Progenitor cell of endocrine pancreas (in vitro differentiated cells): ENCODE data around the gene ROMO1. TPM values are rescaled to one million over a fixed set of nuclear protein-coding genes. Genes with fewer than 3 reads are reported as not detected.
"Not testable (repeated sequence)": the region's sequence is repeated elsewhere in the genome, so short reads cannot be mapped to it uniquely, and the experiment has no call there.

ENCODE experiments used
- DNase-seq: peaks from one replicate; pipeline ENCODE4 v3.0.0; 2021; ENCODE audit warnings: low spot score; ENCODE audit not compliant: unreplicated experiment
- H3K27ac Mint-ChIP-seq: 2 replicates; pipeline ENCODE4 v1.8.0; 2021; ENCODE audit warnings: mild to moderate bottlenecking, moderate library complexity, mixed read lengths
- H3K27me3 Mint-ChIP-seq: 2 replicates; pipeline ENCODE4 v1.8.0; 2021; ENCODE audit warnings: mixed read lengths
- H3K36me3 Mint-ChIP-seq: 2 replicates; pipeline ENCODE4 v1.8.0; 2022; ENCODE audit warnings: mixed read lengths; ENCODE audit not compliant: insufficient read depth
- H3K4me1 Mint-ChIP-seq: 2 replicates; pipeline ENCODE4 v1.8.0; 2021; ENCODE audit warnings: low read depth, mixed read lengths
- H3K4me3 Mint-ChIP-seq: 2 replicates; pipeline ENCODE4 v1.8.0; 2021; ENCODE audit warnings: low read depth, mild to moderate bottlenecking, moderate library complexity, mixed read lengths
- H3K9me3 Mint-ChIP-seq: 2 replicates; pipeline ENCODE4 v1.8.0; 2021; ENCODE audit warnings: low read depth, mixed read lengths
- CTCF ChIP-seq: fragments of 200-600 bp; sonication (generic); IDR thresholded peaks from one replicate; pipeline ENCODE4 v1.5.0; 2021; ENCODE audit warnings: antibody characterized with exemption, mild to moderate bottlenecking; ENCODE audit not compliant: unreplicated experiment
- total RNA-seq: library from RNA; stranded (reverse); gene quantifications from 2 replicates; pipeline ENCODE4 v1.2.1, GENCODE V29; 2021

The ROMO1 gene
- total RNA-seq, 1 donor from 2014 or later = 129 TPM

- Mint-ChIP-seq H3K4me3 (peak within 1 kb of the TSS; percentile 91), H3K4me1 (peaks cover 30% of the 10 kb centered on the region), H3K36me3 (peaks cover 25% of the 10 kb centered on the region), H3K9me3 (no peaks in the 10 kb centered on the region), H3K27me3 (no peaks in the 10 kb centered on the region), H3K27ac (peak within 1 kb of the TSS; percentile 100)
- DNase-seq = peak; percentile 99
- TF ChIP-seq CTCF = peak; percentile 42
Observed at GRCh38 chr20:35741892-35742740, 42.9 kb downstream of the ROMO1 start, which contains the start of gene RBM39. Gene RBM39, minus strand, starts transcription at chr20:35742260. Its CDS starts 1,386 bp downstream, at chr20:35740874.

DNA sequence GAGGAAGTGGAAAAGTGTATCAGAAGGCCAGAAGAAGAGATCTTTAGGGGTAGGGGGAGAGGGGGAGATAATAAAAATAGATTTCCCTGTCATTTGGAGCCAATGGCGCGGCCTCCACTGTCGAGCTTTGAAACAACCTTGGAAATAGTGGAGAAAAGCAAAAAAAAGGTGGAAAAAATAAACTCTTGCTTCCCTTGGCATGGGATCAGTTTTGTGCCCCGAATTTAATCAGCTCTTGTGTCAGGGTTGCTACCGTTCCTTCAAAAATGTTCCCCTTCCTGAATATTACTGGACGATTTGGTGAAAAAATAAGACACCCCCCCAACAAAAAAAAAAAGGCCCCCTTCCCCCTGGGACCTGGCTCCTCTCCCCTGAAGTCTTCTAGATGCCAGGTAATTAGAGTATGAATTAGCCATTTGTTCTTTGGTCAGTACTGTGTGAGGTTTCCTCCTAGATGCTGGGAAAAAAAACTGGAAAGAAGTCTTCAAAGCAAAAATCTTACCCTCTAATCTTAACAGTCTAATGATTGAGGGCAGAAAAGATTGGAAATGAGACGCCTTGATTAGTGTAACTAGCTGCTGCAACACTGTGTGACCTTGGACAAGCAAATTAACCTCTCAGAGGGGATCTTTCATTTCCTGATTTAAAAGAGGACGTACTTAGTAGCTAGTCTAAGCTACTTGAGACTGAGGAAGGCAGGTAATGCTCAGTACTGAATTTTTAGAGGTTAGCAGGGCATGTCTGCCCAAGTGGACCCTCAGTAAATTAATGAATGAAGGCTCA lies 43.7 kb downstream of the ROMO1 start:
- Mint-ChIP-seq H3K27me3 (no peaks in the 10 kb centered on the region), H3K27ac (peak overlapping the region; percentile 100), H3K36me3 (peaks cover 21% of the 10 kb centered on the region), H3K9me3 (no peaks in the 10 kb centered on the region), H3K4me3 (peak overlapping the region; percentile 91), H3K4me1 (peaks cover 30% of the 10 kb centered on the region)
- no peak for TF ChIP-seq CTCF
- DNase-seq = no peak

DNA sequence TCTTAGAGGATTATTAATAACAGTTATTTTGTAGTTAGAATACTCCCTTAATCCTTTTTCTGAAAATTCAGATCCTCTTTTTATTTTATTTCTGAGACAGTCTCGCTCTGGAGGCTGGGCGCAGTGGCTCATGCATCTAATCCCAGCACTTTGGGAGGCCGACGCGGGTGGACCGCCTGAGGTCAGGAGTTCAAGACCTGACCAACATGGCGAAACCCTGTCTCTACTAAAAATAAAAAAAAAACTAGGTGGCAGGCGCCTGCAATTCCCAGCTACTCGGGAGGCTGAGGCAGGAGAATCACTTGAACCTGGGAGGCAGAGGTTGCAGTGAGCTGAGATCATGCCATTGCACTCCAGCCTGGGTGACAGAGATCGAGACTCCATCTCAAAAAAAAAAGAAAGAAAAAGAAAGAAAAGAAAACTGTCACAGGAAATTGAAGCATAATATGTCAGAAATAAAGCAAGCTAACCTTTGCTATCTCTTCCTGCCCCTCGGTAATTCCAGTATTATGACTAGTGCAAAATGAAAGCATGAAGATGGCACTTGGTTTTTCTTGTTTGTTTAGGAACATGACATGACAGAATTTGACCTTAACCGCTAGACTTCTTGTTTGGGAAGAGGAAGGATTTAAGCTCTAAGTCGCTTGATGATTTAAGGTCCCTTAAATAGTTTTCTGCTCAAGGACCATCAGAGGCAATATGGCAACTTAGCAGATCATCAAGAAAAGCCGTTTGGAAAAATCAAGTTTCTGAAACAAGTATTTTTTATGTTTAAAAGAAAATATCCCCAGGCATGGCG lies 44.7 kb downstream of the ROMO1 start:
- H3K9me3 Mint-ChIP-seq = no peaks in the 10 kb centered on the region
- TF ChIP-seq CTCF = no peak
- H3K36me3 Mint-ChIP-seq = peaks cover 14% of the 10 kb centered on the region
- H3K27ac Mint-ChIP-seq = peak overlapping the region; percentile 100
- H3K4me1 Mint-ChIP-seq = peaks cover 23% of the 10 kb centered on the region
- peak overlapping the region; percentile 91 for H3K4me3 Mint-ChIP-seq
- no peaks in the 10 kb centered on the region for H3K27me3 Mint-ChIP-seq
- no peak for DNase-seq

GRCh38 chr20:35744492-35744841 lies 45.3 kb downstream of the ROMO1 start:
- H3K36me3 Mint-ChIP-seq = peaks cover 11% of the 10 kb centered on the region
- not testable (repeated sequence) for H3K27ac Mint-ChIP-seq, DNase-seq, H3K9me3 Mint-ChIP-seq, H3K4me3 Mint-ChIP-seq, H3K27me3 Mint-ChIP-seq
- peaks cover 20% of the 10 kb centered on the region for H3K4me1 Mint-ChIP-seq

Other genes starting within 250 kb of the ROMO1 start
- 73.2 and 76.9 TPM in 2 replicates for gene CEP250, start 243.8 kb upstream of the ROMO1 start, total RNA-seq
- not detected in 2 replicates for gene C20orf173, start 169.8 kb upstream of the ROMO1 start, total RNA-seq
- 286 and 290 TPM in 2 replicates for gene ERGIC3, start 157.3 kb upstream of the ROMO1 start, total RNA-seq
- 1.1 and 2.5 TPM in 2 replicates for gene SPAG4, start 83.6 kb upstream of the ROMO1 start, total RNA-seq
- gene CPNE1, start 34.5 kb upstream of the ROMO1 start, total RNA-seq = 293 and 298 TPM in 2 replicates
- gene RBM12, start 34.5 kb upstream of the ROMO1 start, total RNA-seq = 157 and 161 TPM in 2 replicates
- 13.7 and 16.8 TPM in 2 replicates for gene NFS1, start 53 bp upstream of the ROMO1 start, total RNA-seq
- 491 and 515 TPM in 2 replicates for gene RBM39, start 42.9 kb downstream of the ROMO1 start, total RNA-seq
- gene PHF20, start 72.6 kb downstream of the ROMO1 start, total RNA-seq = 37.1 and 42.2 TPM in 2 replicates